Heart left ventricle (tissue), 16 donors: ENCODE results near the gene MAPK11. TPM values are rescaled to one million over a fixed set of nuclear protein-coding genes. Genes with fewer than 3 reads are reported as not detected.

ENCODE experiments used
- ATAC-seq, 4 donors: fragments of 200-7000 bp; cut with Tn5 transposase; one replicate each; pipeline ENCODE4 v1.9.1; 2020 to 2022; ENCODE audit warnings: moderate library complexity in 4 of 4, mild to moderate bottlenecking in 3 of 4, moderate number of reproducible peaks in 1 of 4
- DNase-seq, 5 donors: peaks; one replicate each; pipeline ENCODE4 v3.0.0-alpha.2; 2020
- H3K27ac ChIP-seq, 12 donors: fragments of 200-600 bp; sonication (generic) in 4 of 12; one replicate each; pipeline versions ENCODE4 v1.5.0 to v1.8.0; 2016 to 2022; ENCODE audit warnings: mild to moderate bottlenecking in 2 of 12
- H3K27me3 ChIP-seq, 9 donors: fragments of 200-600 bp; sonication (generic) in 2 of 9; one replicate each; pipeline versions ENCODE4 v1.5.1 to v1.8.0; 2016 to 2022; ENCODE audit warnings: mild to moderate bottlenecking in 3 of 9
- H3K36me3 ChIP-seq, 9 donors: fragments of 200-600 bp; sonication (generic) in 2 of 9; one replicate each; pipeline versions ENCODE4 v1.5.0 to v1.8.0; 2018 to 2022; ENCODE audit warnings: mild to moderate bottlenecking in 2 of 9
- H3K4me1 ChIP-seq, 12 donors: fragments of 200-600 bp; sonication (generic) in 4 of 12; one replicate each; pipeline versions ENCODE4 v1.5.0 to v1.8.0; 2016 to 2022; ENCODE audit warnings: mild to moderate bottlenecking in 3 of 12
- H3K4me3 ChIP-seq, 12 donors: fragments of 200-600 bp; sonication (generic) in 4 of 12; one replicate each; pipeline versions ENCODE4 v1.5.0 to v1.8.0; 2017 to 2022; ENCODE audit warnings: mild to moderate bottlenecking in 9 of 12, moderate library complexity in 4 of 12
- H3K9me3 ChIP-seq, 12 donors: fragments of 200-600 bp; sonication (generic) in 4 of 12; one replicate each; pipeline versions ENCODE4 v1.5.0 to v1.8.0; 2016 to 2022; ENCODE audit warnings: mild to moderate bottlenecking in 1 of 12
- POLR2A ChIP-seq, 2 donors: fragments of 450-650 bp; IDR thresholded peaks; one replicate each; pipeline ENCODE4 v1.6.1; 2017; ENCODE audit warnings: antibody characterized with exemption in 2 of 2, mild to moderate bottlenecking in 2 of 2, moderate library complexity in 2 of 2
- WGBS, 4 donors: extraction: QIAGEN DNeasy Blood & Tissue Kit in 2 of 4; methylation state at CpG; one replicate each; pipeline versions ENCODE4 v1.1.5 to v1.1.7; 2013 to 2018; 5-methylcytosine and 5-hydroxymethylcytosine counted together
- intact Hi-C, 10 donors: fragments of 100-400 bp; cut with DNase I; formaldehyde crosslinking; loops; one replicate each; pipeline versions ENCODE4 v1.11.1 to v1.14.2; 2022
- polyA plus RNA-seq, 2 donors: library from polyadenylated mRNA; stranded (reverse); fragments of 200-250 nt; gene quantifications; one replicate each; pipeline ENCODE4 v1.2.3, GENCODE V29; 2013
- total RNA-seq, 9 donors: library from RNA; depleted of rRNA in 2 of 9; stranded (reverse); fragments of >200 nt in 2 of 9; fragmentation: NEBNext Ultra II Directional in 3 of 9; extraction: Animal tissue kit (Norgen Biotek cat#: 25700) in 3 of 9; gene quantifications; one replicate each; pipeline versions ENCODE4 v1.1.0 to v1.2.4, GENCODE V29; 2016 to 2023
- TF ChIP-seq, protein P1 (sequence below), 12 donors: fragments of 200-600 bp; sonication (generic) in 4 of 12; IDR thresholded peaks; one replicate each; pipeline versions ENCODE4 v1.5.0 to v1.8.0; 2018 to 2022; ENCODE audit warnings: antibody characterized with exemption in 12 of 12, mild to moderate bottlenecking in 5 of 12
- donor health status: ischemic (EF 13 %, LVEDD 7.1; RV severe dilation, severe dysfunction).
- donor health status: healthy with polysubstance abuse.
- donor health status: DM: no; HTN: yes; CAD: no.
- donor health status: DM: no; HTN: no; CAD: no.
- donor health status: ischemic (EF 25% LVEDD 6.9; RV normal size, moderate dysfunction).
- donor health status: ischemic (EF 25% LVEDD 5.7; RV mildly dilated, moderate dysfunction).
- donor health status: healthy.
- donor health status: DM: yes; HTN: yes; CAD: no.
- donor health status: ischemic (EF 35%, LVEDD 5.7; RV mildly dilated, moderate dysfunction).
- donor health status: nonischemic (EF 11% LVEDD 7.7; RV severe dilation, severe dysfunction).
- donor health status: DM: yes; HTN: yes; CAD: no.
- donor health status: PGD.
- donor health status: ischemic (EF 29% LVEDD 5.4; RV normal size, mild dysfunction).
- donor health status: nonischemic (EF 23%, LVEDD 6.1; RV moderate dilation, normal function).

MAPK11 gene
- total and polyA plus RNA-seq, 11 donors: 5.0 to 12.1 (median 7.5) TPM

DNA sequence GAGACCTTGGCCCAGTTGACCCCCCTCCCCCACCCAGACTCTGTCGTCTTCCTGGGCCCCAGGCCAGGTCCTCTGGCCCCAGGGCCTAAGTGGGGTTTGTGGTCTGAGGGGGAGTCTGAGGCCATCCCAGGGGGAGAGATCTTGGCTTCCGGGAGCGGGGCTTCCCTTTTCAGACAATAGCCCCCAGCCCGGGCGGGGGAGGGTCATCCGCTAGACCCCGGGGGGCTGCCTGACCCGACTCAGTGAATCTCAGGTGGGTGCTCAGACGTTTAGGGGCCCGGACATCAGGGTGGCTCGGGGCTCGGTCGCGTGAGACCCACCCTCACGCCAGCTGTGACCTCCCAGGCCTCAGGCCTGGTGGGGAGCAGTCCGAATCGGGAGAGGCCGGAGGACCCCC, 609 bp downstream of the MAPK11 start:
- ATAC-seq (no peak), DNase-seq (no peak)
- TF ChIP-seq, protein P1, sequence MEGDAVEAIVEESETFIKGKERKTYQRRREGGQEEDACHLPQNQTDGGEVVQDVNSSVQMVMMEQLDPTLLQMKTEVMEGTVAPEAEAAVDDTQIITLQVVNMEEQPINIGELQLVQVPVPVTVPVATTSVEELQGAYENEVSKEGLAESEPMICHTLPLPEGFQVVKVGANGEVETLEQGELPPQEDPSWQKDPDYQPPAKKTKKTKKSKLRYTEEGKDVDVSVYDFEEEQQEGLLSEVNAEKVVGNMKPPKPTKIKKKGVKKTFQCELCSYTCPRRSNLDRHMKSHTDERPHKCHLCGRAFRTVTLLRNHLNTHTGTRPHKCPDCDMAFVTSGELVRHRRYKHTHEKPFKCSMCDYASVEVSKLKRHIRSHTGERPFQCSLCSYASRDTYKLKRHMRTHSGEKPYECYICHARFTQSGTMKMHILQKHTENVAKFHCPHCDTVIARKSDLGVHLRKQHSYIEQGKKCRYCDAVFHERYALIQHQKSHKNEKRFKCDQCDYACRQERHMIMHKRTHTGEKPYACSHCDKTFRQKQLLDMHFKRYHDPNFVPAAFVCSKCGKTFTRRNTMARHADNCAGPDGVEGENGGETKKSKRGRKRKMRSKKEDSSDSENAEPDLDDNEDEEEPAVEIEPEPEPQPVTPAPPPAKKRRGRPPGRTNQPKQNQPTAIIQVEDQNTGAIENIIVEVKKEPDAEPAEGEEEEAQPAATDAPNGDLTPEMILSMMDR (IDR thresholded peaks at IDR 0.05): no peak
- TF ChIP-seq POLR2A (IDR thresholded peaks at IDR 0.05): no peak
- no peaks in the 10 kb centered on the region for H3K36me3 ChIP-seq
- H3K4me1 ChIP-seq: peaks cover 5 to 66% (median 45%) of the 10 kb centered on the region in 12 donors
- H3K27me3 ChIP-seq: peaks cover 0 to 18% (median 0%) of the 10 kb centered on the region in 9 donors
- WGBS, 4 donors: 0 to 21% (median 13%) methylated on average over 1 to 18 of the region's 18 CpGs
- intact Hi-C loops: no loop called here
- peak overlapping the region; percentile 40 to 76 (median 62) for H3K4me3 ChIP-seq
- H3K9me3 ChIP-seq: no peaks in the 10 kb centered on the region
- peak overlapping the region; percentile 46 to 92 (median 78) for H3K27ac ChIP-seq

DNA sequence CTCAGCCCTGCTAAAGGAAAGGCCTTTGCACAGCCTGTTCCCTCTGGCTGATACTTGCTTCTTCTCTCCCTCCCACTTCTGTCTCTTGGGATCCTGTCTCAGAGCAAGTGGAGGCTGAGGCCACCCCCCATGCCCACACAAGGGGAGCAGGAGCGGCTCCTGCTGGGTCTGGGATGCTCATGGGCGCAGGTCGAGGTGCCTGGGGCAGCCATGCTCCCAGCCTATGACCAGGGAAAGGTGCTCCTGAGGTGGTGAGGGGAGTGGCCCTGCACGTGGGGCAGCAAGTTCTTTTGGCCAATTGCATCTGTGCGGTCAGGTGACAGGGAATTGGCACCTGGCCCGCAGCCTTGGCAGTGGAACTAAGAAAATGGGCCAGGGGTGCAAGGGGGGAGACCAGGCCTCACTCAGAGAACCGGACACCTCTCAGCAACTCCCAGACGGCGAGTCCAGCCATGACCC, 1.5 kb downstream of the MAPK11 start:
- Histone ChIP-seq H3K4me3 (peak overlapping the region in 3 of 12 donors; percentile 63 to 76 (median 64)), H3K9me3 (no peaks in the 10 kb centered on the region), H3K36me3 (no peaks in the 10 kb centered on the region), H3K27me3 (peaks cover 0 to 18% (median 0%) of the 10 kb centered on the region in 9 donors), H3K4me1 (peaks cover 5 to 60% (median 42%) of the 10 kb centered on the region in 12 donors), H3K27ac (peak overlapping the region in 4 of 12 donors; percentile 74 to 88 (median 84))
- ATAC-seq (no peak), DNase-seq (no peak)
- intact Hi-C loops: no loop called here
- WGBS, 4 donors: 43 to 51% (median 47%) methylated on average over 6 to 9 of the region's 9 CpGs
- TF ChIP-seq, protein P1 (IDR thresholded peaks at IDR 0.05): no peak
- no peak for TF ChIP-seq POLR2A (IDR thresholded peaks at IDR 0.05)

DNA sequence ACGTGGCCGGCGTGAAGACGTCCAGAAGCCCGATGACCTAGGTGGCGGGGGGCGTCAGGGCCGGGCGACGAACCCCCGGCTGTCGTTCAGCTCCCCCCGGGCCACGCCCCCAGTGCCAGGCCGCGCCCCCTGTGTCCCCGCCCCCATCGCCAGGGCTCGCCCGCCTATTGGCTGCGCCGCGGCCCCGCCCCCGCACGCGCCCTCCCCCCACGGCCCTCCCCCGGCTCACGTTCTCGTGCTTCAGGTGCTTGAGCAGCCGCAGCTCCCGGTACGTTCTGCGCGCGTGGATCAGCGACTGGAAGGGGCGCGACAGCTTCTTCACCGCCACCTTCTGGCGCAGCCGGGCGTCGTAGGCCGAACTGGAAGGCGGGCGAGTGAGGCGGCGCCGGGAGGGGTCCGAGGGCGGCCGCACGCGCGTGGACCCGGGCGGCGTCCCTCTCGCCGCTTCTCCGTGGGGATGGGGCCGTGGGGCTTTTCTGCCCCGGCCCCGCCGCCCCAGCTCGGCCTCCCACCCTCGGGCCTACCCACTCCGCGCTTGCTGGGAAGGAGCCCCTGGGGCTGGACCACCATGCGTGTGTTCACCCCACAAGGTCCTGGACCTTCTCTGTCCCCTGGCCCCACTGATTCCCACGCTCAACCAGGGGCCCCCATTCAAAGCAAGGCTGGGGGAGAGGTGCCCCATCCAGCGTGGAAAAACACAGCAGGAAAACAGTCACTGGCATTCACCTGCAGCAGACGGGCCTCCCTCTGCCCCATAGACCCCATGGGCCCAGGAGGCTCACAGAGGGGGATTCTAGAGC, 2.4 kb downstream of the MAPK11 start:
- Histone ChIP-seq H3K4me3 (peak overlapping the region in 10 of 12 donors; percentile 22 to 54 (median 38)), H3K36me3 (no peaks in the 10 kb centered on the region), H3K9me3 (no peaks in the 10 kb centered on the region), H3K27me3 (peaks cover 0 to 19% (median 0%) of the 10 kb centered on the region in 9 donors), H3K27ac (no peak overlapping the region), H3K4me1 (peaks cover 5 to 65% (median 42%) of the 10 kb centered on the region in 12 donors)
- intact Hi-C loops: no loop called here
- peak; percentile 59 to 81 (median 67) for DNase-seq
- ATAC-seq: peak in 3 of 4 donors; percentile 31 to 66 (median 41)
- 31 to 55% (median 44%) methylated on average over 19 to 75 of the region's 75 CpGs for WGBS, 4 donors
- TF ChIP-seq, protein P1 (IDR thresholded peaks at IDR 0.05): peak in 5 of 12 donors; percentile 10 to 35 (median 16)
- TF ChIP-seq POLR2A (IDR thresholded peaks at IDR 0.05): no peak

DNA sequence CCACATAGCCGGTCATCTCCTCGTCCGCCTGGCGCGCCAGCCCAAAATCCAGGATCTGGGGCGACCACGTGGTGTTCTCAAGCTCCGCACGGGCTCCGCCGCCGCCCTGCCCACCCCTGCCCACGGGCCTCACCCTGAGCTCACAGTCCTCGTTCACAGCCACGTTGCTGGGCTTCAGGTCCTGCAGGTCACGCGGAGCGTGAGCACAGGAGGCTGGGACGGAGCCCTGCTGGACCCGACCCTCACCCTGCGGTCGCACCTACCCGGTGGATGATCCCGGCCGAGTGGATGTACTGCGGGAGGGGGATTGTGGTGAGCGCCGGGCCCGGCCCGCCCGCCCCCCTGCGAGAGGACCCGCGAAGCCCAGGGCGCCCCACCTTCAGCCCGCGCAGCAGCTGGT, 3.2 kb downstream of the MAPK11 start:
- Histone ChIP-seq H3K4me3 (peak overlapping the region in 9 of 12 donors; percentile 5 to 54 (median 38)), H3K27me3 (peaks cover 0 to 24% (median 0%) of the 10 kb centered on the region in 9 donors), H3K27ac (no peak overlapping the region), H3K36me3 (no peaks in the 10 kb centered on the region), H3K4me1 (peaks cover 7 to 66% (median 42%) of the 10 kb centered on the region in 12 donors), H3K9me3 (no peaks in the 10 kb centered on the region)
- 59 to 77% (median 68%) methylated on average over 25 to 37 of the region's 37 CpGs for WGBS, 4 donors
- intact Hi-C loops: no loop called here
- ATAC-seq (no peak), DNase-seq (no peak)
- TF ChIP-seq POLR2A (IDR thresholded peaks at IDR 0.05): no peak
- TF ChIP-seq, protein P1 (IDR thresholded peaks at IDR 0.05): no peak
